Pulmonary artery endothelial cell (primary cell): ENCODE results near the gene PTPRU. TPM values are rescaled to one million over a fixed set of nuclear protein-coding genes. Genes with fewer than 3 reads are reported as not detected.
"Not testable (repeated sequence)": the region's sequence is repeated elsewhere in the genome, so short reads cannot be mapped to it uniquely, and the experiment has no call there.

ENCODE experiments used
- DNase-seq: peaks from one replicate; pipeline ENCODE4 v3.0.0-alpha.2; 2011; ENCODE audit warnings: low read depth, low spot score
- total RNA-seq: library from RNA; depleted of rRNA; stranded (reverse); fragments of >200 nt; gene quantifications from 2 replicates; pipeline ENCODE4 v1.2.3, GENCODE V29; 2014

PTPRU gene
- total RNA-seq, 1 donor from 2014 or later, result 2.8 TPM

GRCh38 chr1:29221296-29221695 lies 15.0 kb upstream of the PTPRU start:
- DNase-seq, result no peak

GRCh38 chr1:29222260-29222659 lies 14.1 kb upstream of the PTPRU start:
- not testable (repeated sequence) for DNase-seq

- DNase-seq, result no peak
Observed at GRCh38 chr1:29222686-29223085, 13.6 kb upstream of the PTPRU start.

DNA sequence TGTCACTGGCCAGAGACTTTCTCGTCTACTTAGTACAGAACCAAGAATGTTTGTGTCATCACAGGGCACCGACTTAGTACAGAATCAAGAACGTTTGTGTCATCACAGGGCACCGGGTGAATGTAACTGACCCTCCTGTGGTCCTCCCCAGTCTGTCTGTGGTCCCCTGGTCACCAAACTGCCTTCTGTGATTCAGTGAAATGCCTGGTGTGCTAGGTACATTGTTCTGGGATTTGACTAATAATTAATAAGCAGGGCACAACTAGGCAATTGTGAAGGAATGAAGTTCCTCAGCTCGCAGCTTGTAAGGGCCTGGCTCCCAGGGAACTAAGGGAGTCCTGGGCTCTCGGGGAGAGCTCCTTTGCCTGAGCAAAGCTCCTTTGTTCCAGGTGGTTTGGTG lies 12.8 kb upstream of the PTPRU start:
- no peak for DNase-seq

DNA sequence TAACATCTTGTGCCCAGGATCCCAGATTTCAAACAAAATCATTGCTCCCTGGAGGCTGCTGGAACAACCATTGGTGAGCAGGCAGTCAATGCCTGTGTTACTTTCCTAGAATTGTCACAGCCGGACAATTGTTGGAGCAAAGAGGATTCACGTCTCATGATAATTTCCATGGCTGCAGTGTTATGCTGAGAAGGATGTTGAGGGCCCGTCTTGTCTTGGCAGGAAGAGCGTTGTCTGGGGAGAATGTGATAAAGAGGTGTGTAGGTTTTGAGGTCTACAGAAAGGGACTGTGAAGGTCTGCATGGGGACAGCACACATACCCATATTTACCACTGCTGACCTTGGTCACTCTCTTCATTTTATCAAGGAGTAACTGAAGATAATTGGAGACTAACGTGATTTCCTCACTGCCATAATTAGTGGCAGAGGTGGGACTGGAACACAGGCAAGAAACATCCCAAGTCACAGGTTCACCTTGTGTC lies 11.9 kb upstream of the PTPRU start:
- DNase-seq, result no peak

- DNase-seq, result no peak
Observed at GRCh38 chr1:29225361-29225760, 11.0 kb upstream of the PTPRU start.

DNA sequence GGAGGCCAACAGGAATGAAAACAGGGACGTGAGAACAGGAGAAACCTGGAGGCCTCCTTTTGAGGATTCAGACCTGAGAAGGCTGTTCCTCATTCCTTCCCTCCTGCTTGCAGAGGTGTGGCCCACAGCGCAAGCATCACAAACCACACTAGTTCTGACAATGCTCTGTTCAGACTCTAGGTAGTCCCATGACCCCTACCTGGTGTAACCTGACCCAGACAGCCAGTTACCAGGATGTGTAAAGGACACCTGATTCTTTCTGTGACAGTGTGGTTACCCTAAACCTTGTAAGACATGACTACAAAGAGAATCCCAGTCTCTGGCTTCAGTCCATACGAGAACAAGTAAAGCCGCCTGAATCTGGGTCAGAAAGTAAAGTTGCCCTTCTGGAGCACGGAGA lies 8.8 kb upstream of the PTPRU start:
- no peak for DNase-seq

GRCh38 chr1:29230204-29230552 lies 6.1 kb upstream of the PTPRU start:
- no peak for DNase-seq

GRCh38 chr1:29230553-29231378 lies 5.6 kb upstream of the PTPRU start, which contains the start of gene MECR:
Gene MECR, minus strand, starts transcription at chr1:29230934. Its CDS starts 28 bp downstream, at chr1:29230906.
- peak; percentile 72 for DNase-seq

- no peak for DNase-seq
Observed at GRCh38 chr1:29232387-29232786, 3.9 kb upstream of the PTPRU start.

DNA sequence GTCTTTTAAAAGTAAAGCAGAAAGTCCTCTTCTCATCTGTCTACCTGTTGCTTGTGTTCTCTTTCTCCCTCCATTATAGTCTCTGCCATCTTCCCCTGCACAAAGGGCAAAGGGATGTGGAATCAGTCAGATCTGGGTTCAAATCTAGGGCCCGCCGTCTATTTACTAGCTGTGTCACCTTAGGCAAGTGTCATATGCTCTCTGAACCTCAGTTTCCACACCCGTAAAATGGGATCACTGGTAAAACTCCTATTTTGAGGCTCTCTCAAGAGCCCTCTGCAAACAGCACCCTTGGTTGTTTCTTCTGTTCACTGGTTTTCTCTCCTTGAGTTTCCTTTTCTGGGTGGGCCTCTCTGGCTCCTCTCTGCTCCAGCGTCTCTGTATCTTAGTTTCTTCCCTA lies 2.6 kb upstream of the PTPRU start:
- DNase-seq, result no peak

DNA sequence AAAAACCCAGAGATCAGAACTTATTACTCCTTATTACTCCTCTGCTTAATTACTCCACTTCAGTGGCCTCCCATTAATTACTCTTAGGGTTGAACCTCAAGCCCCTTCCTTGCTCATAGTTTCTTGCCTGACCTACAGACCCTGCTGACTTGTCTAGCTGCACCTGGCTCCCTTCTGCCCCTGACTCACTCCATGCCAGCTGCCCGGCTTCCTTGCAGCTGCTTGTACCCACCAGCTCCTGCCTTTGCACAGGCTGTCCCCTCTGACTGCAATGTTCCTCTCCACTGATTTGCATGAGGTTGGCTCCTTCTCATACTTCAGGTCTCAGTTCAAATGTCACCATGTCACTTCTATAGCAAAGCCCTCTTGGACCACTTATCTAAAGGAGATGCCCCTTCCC lies 1.9 kb upstream of the PTPRU start:
- no peak for DNase-seq

- not testable (repeated sequence) for DNase-seq
Observed at GRCh38 chr1:29234881-29235280, 1.4 kb upstream of the PTPRU start.

- no peak for DNase-seq
Observed at GRCh38 chr1:29236712-29237128, 398 bp downstream of the PTPRU start.

GRCh38 chr1:29237129-29237821 lies 953 bp downstream of the PTPRU start:
- no peak for DNase-seq

DNA sequence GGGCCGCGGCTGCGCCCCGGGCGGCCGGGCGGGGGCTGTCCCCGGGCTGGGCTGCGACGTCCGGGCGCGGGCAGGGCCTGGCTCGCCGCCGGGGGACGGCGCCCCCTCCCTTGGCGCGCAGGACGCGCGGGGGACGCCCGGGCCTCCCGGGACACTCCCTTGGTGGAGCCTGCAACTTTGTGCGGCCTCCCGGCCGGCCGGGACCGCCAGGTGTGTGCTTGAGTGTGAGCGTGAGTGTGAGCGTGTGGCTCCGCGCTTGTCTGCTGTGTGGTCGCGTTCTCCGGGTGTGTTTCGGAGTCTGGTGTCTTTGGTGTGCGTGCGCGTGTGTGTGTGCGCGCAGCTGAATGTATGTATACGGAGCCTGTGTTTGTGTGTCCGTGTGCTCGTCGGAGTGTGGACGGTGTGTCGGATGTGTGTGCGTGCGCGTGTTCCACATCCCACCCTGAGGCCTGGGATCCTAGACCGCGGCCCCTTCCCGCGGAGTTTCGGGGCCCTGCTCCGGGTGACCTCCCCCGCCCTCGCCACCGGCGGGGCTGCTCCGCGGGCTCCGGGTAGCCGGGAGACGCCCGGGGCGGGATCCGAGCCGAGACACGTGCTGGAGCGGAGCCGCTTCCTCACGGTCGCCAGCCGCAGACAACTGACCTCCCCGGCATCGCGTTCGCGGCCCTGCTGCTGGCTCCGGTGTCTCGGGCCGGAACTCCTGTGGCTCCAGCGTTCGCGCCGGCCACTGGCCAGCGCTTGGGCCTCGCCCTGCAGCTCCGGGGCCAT lies 1.7 kb downstream of the PTPRU start:
- DNase-seq, result no peak

DNA sequence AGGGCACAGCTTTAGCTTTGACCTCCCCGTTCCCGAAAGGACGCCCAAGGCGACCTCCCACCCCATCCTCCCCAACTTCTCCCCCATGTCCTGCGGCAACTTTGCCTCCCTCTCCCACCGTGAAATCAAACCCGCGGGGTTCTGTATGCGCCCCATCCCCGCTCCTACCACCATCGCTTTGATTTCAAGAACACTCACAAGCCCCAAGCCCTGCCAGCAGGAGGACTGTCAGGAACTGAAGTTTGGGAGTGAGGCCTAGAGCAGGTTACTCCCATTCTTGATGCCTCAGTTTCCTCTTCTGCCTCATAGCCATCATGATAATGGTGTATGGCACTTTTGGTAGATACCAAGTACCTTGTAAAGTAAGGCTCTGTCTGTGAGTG lies 2.3 kb downstream of the PTPRU start:
- no peak for DNase-seq

DNA sequence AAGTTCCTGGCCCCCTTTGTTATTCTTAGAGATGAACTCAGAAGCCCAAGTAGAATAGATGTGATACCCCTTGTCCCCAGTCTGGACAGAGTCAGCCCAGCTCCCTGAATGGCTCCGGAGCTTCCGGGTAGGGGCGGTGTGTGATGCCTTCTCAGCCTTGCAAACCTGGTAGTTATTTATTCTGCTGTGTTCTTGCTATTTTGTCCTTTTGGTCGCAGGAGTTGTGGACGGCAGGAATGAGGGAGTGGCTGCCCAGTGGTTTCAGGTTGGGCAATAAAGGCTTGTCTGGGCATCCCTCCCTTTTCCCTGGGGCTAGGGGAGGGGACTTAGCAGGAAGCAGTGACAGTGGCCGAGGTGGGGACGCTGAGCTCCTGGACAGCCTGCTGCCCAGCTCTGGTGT lies 2.8 kb downstream of the PTPRU start:
- no peak for DNase-seq

DNA sequence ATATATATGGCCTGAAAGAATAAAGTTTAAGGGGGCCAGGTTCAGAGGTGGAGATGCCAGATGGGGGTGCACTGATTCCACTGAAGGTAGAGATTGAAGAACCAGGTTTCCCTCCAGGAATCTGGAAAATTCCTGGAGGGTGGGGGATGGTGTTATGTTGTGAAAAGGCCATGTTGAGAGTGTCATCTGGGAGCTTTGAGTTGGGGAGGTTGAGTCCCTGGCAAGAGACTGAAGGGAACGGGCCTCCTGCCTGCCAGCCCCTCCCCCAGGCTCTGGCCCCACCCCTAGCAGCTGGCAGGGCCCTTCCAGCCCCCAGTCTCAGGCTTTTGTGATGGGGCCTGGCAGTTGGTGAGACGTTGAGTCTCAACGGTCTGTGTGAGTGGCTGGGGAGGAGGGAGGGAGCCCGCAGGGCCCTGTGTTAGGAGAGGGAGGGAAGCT lies 4.1 kb downstream of the PTPRU start:
- no peak for DNase-seq

DNA sequence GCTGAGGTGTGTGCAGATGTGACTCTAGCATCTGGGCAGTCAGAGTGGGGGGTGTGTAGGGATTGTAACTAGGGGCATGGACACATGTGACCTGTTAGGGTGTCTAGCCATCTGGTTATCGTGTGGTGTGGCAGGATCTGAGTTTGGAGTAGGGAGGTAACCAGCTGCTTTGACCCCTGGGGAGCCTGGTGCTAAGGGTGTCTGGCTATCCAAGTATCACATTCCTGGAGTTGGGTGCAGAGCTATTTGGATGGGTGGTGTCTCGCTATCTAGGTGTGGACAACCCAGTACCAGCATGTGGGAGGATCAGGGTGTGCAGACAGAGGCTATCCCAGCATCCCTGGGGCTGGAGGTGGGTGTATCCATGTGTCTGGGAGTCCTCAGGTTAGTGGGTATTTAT lies 4.7 kb downstream of the PTPRU start:
- no peak for DNase-seq

DNA sequence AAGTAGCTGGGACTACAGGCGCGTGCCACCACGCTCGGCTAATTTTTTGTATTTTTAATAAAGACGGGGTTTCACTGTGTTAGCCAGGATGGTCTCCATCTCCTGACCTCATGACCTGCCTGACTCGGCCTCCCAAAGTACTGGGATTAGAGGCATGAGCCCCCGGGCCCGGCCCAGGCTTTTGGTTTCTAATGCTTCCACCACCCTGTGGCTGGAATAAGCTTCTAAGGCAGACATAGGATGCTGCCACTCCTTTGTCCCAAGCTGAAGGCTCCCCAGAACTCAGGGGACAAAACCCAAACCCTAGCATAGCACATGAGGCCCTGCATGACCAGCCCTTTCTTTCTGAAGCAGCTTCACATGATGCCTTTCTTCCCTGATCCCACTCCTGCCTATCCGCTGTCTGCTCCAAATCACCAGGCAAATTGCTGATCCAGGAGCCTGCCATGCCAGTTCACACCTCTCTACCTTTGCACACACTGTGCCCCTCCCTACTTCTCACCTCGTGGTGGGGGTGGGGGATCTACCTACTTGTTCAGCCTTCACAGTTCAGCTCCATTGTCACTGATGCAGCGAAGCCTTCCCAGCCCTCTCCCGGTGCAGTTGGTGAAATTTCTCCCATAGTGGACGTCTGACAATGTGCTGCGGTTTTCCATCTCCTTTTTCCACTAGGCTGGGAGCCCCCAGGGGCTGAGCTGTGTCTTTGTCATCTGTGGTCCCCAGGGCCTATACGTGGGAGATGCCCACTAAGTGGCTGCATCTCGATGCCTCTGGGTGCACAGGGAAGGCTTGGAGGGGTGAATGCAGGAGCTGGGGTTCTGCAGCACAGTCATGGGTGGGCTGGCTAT lies 6.9 kb downstream of the PTPRU start:
- no peak for DNase-seq
